CD14-positive monocyte (primary cell): Measurements from ENCODE around the gene LCNL1. TPM values are rescaled to one million over a fixed set of nuclear protein-coding genes. Genes with fewer than 3 reads are reported as not detected.

Experiments
- DNase-seq, 3 donors: peaks; one replicate each; pipeline ENCODE4 v3.0.0-alpha.2; 2011 to 2022
- H2AFZ ChIP-seq: 2 replicates; pipeline ENCODE4 v1.6.0; 2012; ENCODE audit warnings: mild to moderate bottlenecking, low read depth, low read length, inconsistent platforms; ENCODE audit not compliant: insufficient read depth, poor library complexity, severe bottlenecking
- H3K27ac ChIP-seq, 2 donors: 1 replicate in 1 of 2; 2 replicates in 1 of 2; pipeline ENCODE4 v1.5.1; 2012 to 2013; ENCODE audit warnings: low read length in 2 of 2, control low read depth in 1 of 2, inconsistent platforms in 1 of 2, low read depth in 1 of 2, mild to moderate bottlenecking in 1 of 2
- H3K27me3 ChIP-seq, 2 donors: one replicate each; pipeline versions ENCODE4 v1.6.0 to v1.6.1; 2011 to 2013; ENCODE audit warnings: low read length in 2 of 2; ENCODE audit not compliant: control insufficient read depth in 2 of 2, insufficient read depth in 2 of 2
- H3K36me3 ChIP-seq, 2 donors: replicated peaks in 1 of 2; 1 replicate in 1 of 2; 2 replicates in 1 of 2; pipeline versions ENCODE4 v1.5.1 to v1.6.1; 2012 to 2013; ENCODE audit warnings: low read length in 2 of 2, control low read depth in 1 of 2, inconsistent platforms in 1 of 2, mild to moderate bottlenecking in 1 of 2; ENCODE audit not compliant: insufficient read depth in 2 of 2, control insufficient read depth in 1 of 2
- H3K4me1 ChIP-seq, 2 donors: 1 replicate in 1 of 2; 2 replicates in 1 of 2; pipeline versions ENCODE4 v1.5.1 to v1.6.1; 2012 to 2013; ENCODE audit warnings: low read length in 2 of 2, control low read depth in 1 of 2, inconsistent platforms in 1 of 2, mild to moderate bottlenecking in 1 of 2, moderate library complexity in 1 of 2; ENCODE audit not compliant: insufficient read depth in 2 of 2, control insufficient read depth in 1 of 2
- H3K4me2 ChIP-seq: replicated peaks from 2 replicates; pipeline ENCODE3; 2012; ENCODE audit warnings: low read length, moderate library complexity, mild to moderate bottlenecking; ENCODE audit not compliant: poor library complexity, severe bottlenecking; ENCODE audit errors: extremely low read depth
- H3K4me3 ChIP-seq, 3 experiments: fragments of 200-600 bp in 1 of 3; sonication (generic) in 1 of 3; replicated peaks in 1 of 3; 1 replicate in 2 of 3; 2 replicates in 1 of 3; pipeline ENCODE4 v1.5.1; 2011 to 2013; ENCODE audit warnings: low read length in 3 of 3, mild to moderate bottlenecking in 3 of 3, control low read depth in 2 of 3, low read depth in 2 of 3, inconsistent platforms in 1 of 3, moderate library complexity in 1 of 3
- H3K79me2 ChIP-seq: 2 replicates; pipeline ENCODE4 v1.6.0; 2012; ENCODE audit warnings: mild to moderate bottlenecking, control low read depth, inconsistent platforms, low read length, moderate library complexity; ENCODE audit not compliant: insufficient read depth
- H3K9ac ChIP-seq: 2 replicates; pipeline ENCODE4 v1.6.0; 2017; ENCODE audit warnings: low read length, mild to moderate bottlenecking; ENCODE audit not compliant: insufficient read depth, poor library complexity, severe bottlenecking
- H3K9me3 ChIP-seq, 2 donors: replicated peaks in 1 of 2; 1 replicate in 1 of 2; 2 replicates in 1 of 2; pipeline versions ENCODE4 v1.5.1 to v1.6.1; 2012 to 2013; ENCODE audit warnings: low read length in 2 of 2, control low read depth in 1 of 2; ENCODE audit not compliant: control insufficient read depth in 1 of 2, insufficient read depth in 1 of 2
- H4K20me1 ChIP-seq: 2 replicates; pipeline ENCODE4 v1.6.0; 2012; ENCODE audit warnings: mild to moderate bottlenecking, low read length, control low read depth, moderate library complexity; ENCODE audit not compliant: insufficient read depth
- H3K27ac Mint-ChIP-seq, 7 donors: one replicate each; pipeline ENCODE4 v1.8.0; 2020; ENCODE audit warnings: mild to moderate bottlenecking in 7 of 7, mixed read lengths in 7 of 7, moderate library complexity in 6 of 7, inconsistent platforms in 2 of 7
- H3K27me3 Mint-ChIP-seq, 3 donors: one replicate each; pipeline ENCODE4 v1.8.0; 2021 to 2022; ENCODE audit warnings: low read depth in 3 of 3, mild to moderate bottlenecking in 3 of 3, mixed read lengths in 3 of 3, moderate library complexity in 3 of 3, inconsistent platforms in 1 of 3
- H3K36me3 Mint-ChIP-seq, 2 donors: one replicate each; pipeline ENCODE4 v1.8.0; 2020; ENCODE audit warnings: mixed read lengths in 2 of 2, inconsistent platforms in 1 of 2, mild to moderate bottlenecking in 1 of 2
- H3K4me1 Mint-ChIP-seq: one replicate; pipeline ENCODE4 v1.8.0; 2020; ENCODE audit warnings: mild to moderate bottlenecking, mixed read lengths
- H3K4me3 Mint-ChIP-seq, 2 donors: one replicate each; pipeline ENCODE4 v1.8.0; 2020; ENCODE audit warnings: mild to moderate bottlenecking in 2 of 2, mixed read lengths in 2 of 2, moderate library complexity in 1 of 2
- H3K9me3 Mint-ChIP-seq, 7 donors: one replicate each; pipeline ENCODE4 v1.8.0; 2020 to 2022; ENCODE audit warnings: mixed read lengths in 7 of 7, mild to moderate bottlenecking in 6 of 7, moderate library complexity in 6 of 7, inconsistent platforms in 2 of 7
- WGBS: methylation state at CpG from one replicate; pipeline ENCODE4 v1.1.5; 2013; ENCODE audit warnings: missing lambda C conversion rate; ENCODE audit not compliant: insufficient coverage; 5-methylcytosine and 5-hydroxymethylcytosine counted together
- intact Hi-C, 2 donors: fragments of 100-400 bp; cut with micrococcal nuclease; formaldehyde crosslinking; loops; one replicate each; pipeline versions ENCODE4 v1.15.0 to v1.15.1; 2023
- polyA plus RNA-seq, 3 donors: library from polyadenylated mRNA; depleted of rRNA in 1 of 3; unstranded in 2 of 3; stranded (reverse) in 1 of 3; fragments of 300-500 nt in 2 of 3; fragments of >200 nt in 1 of 3; fragmentation: Illumina TruSeq in 2 of 3; gene quantifications; 1 replicate in 2 of 3; 2 replicates in 1 of 3; pipeline ENCODE4 v1.2.3, GENCODE V29; 2012 to 2021
- TF ChIP-seq, protein P1 (sequence below): fragments of 200-600 bp; IDR thresholded peaks from one replicate; pipeline ENCODE4 v1.8.0; 2022; ENCODE audit warnings: antibody characterized with exemption, mild to moderate bottlenecking

Gene LCNL1
- polyA plus RNA-seq, 3 donors: 0.04 TPM; not detected in 2

DNA sequence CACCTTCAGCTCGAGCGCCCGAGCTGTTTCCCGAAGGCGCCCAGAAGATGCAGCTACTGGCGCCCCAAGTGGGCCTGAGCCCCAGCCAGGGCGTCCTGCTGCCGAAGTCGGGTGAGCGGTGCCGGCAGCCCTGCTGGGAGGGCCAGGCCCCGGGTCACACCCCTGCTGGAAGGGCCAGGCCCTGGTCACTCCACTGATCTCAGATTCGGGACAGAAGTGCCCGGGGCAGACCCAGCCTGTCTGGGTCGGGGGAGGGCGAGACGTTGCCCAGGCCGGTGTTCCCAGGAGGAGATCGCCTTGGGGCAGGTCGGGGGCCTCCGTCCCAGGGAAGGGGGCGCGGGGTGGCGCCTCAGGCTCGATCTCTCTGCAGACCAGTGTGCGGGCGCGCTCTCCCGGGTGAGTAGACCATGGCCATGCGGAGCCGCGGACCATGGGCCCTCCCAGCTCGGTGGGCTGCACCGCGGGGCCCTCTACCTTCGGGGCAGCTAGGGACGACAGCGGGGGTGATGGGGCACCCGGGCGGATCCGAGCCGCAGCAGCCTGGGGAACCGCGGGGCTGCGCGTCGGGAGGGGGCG, 2.3 kb downstream of the LCNL1 start:
- Mint-ChIP-seq H3K27me3 (peaks cover 54 to 68% (median 58%) of the 10 kb centered on the region in 3 donors), H3K9me3 (peaks cover 0 to 7% (median 0%) of the 10 kb centered on the region in 7 donors), H3K27ac (no peak overlapping the region), H3K4me1 (no peaks in the 10 kb centered on the region), H3K4me3 (no peak overlapping the region), H3K36me3 (peaks cover 0 to 3% of the 10 kb centered on the region in 2 donors)
- intact Hi-C loops: no loop called here
- Histone ChIP-seq H3K4me3 (no peak overlapping the region), H3K9me3 (no peaks in the 10 kb centered on the region), H3K27ac (no peak overlapping the region), H3K36me3 (no peaks in the 10 kb centered on the region), H3K27me3 (peaks cover 19 to 45% of the 10 kb centered on the region in 2 donors), H3K9ac (no peak overlapping the region), H3K79me2 (no peaks in the 10 kb centered on the region), H4K20me1 (no peaks in the 10 kb centered on the region), H3K4me2 (no peak overlapping the region), H3K4me1 (no peaks in the 10 kb centered on the region), H2AFZ (no peak overlapping the region)
- WGBS: 5% methylated on average over 41 of the region's 48 CpGs
- TF ChIP-seq, protein P1, sequence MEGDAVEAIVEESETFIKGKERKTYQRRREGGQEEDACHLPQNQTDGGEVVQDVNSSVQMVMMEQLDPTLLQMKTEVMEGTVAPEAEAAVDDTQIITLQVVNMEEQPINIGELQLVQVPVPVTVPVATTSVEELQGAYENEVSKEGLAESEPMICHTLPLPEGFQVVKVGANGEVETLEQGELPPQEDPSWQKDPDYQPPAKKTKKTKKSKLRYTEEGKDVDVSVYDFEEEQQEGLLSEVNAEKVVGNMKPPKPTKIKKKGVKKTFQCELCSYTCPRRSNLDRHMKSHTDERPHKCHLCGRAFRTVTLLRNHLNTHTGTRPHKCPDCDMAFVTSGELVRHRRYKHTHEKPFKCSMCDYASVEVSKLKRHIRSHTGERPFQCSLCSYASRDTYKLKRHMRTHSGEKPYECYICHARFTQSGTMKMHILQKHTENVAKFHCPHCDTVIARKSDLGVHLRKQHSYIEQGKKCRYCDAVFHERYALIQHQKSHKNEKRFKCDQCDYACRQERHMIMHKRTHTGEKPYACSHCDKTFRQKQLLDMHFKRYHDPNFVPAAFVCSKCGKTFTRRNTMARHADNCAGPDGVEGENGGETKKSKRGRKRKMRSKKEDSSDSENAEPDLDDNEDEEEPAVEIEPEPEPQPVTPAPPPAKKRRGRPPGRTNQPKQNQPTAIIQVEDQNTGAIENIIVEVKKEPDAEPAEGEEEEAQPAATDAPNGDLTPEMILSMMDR: no peak
- no peak for DNase-seq

DNA sequence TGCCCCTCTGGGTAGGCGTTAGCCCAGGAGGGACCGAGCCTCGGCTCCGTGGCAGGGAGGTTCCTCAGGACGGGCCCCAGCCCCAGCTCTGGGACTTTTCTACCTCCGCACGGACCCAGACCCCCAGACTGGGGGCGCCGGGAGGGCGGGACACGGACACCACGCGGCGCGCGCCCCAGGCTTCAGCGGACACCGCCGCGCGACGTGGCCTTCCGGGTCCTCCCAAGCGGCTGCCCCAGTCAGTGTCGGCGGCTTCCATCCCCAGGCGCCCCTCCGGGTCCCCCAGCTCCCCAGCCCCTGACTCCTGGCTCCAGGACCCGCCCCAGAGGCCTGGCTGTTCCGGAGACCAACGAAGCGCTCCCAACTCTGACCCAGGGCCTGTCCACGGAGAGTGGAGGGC, 3.1 kb downstream of the LCNL1 start:
- 17% methylated on average over 32 of the region's 33 CpGs for WGBS
- Histone ChIP-seq H4K20me1 (no peaks in the 10 kb centered on the region), H3K4me2 (no peak overlapping the region), H3K79me2 (no peaks in the 10 kb centered on the region), H3K36me3 (no peaks in the 10 kb centered on the region), H3K9me3 (no peaks in the 10 kb centered on the region), H3K4me3 (no peak overlapping the region), H2AFZ (no peak overlapping the region), H3K4me1 (peaks cover under 1% of the 10 kb centered on the region in 2 donors), H3K9ac (no peak overlapping the region), H3K27me3 (peaks cover 19 to 45% of the 10 kb centered on the region in 2 donors), H3K27ac (no peak overlapping the region)
- H3K4me1 Mint-ChIP-seq: peaks cover 4% of the 10 kb centered on the region
- TF ChIP-seq, protein P1: no peak
- peaks cover 0 to 10% (median 0%) of the 10 kb centered on the region in 7 donors for H3K9me3 Mint-ChIP-seq
- peaks cover 55 to 65% (median 61%) of the 10 kb centered on the region in 3 donors for H3K27me3 Mint-ChIP-seq
- no peak overlapping the region for H3K27ac Mint-ChIP-seq
- intact Hi-C loops: no loop called here
- H3K4me3 Mint-ChIP-seq: peak overlapping the region in 1 of 2 donors; percentile 68
- peaks cover 0 to 3% of the 10 kb centered on the region in 2 donors for H3K36me3 Mint-ChIP-seq
- no peak for DNase-seq
